ENCODE results near the gene SPATA32. TPM values are rescaled to one million over a fixed set of nuclear protein-coding genes. Genes with fewer than 3 reads are reported as not detected.

Gene SPATA32
- total RNA-seq, 1 donor = not detected

- no peak overlapping the region for H3K4me3 ChIP-seq (ENCODE audit: low read depth, low read length)
- DNase-seq (ENCODE audit: low read depth) = peak; percentile 95
- no peak for TF ChIP-seq CTCF (IDR thresholded peaks at IDR 0.05; ENCODE audit: insufficient read depth, low read length)
Measured at GRCh38 chr17:45277992-45278391, 16.1 kb upstream of the SPATA32 start.

DNA sequence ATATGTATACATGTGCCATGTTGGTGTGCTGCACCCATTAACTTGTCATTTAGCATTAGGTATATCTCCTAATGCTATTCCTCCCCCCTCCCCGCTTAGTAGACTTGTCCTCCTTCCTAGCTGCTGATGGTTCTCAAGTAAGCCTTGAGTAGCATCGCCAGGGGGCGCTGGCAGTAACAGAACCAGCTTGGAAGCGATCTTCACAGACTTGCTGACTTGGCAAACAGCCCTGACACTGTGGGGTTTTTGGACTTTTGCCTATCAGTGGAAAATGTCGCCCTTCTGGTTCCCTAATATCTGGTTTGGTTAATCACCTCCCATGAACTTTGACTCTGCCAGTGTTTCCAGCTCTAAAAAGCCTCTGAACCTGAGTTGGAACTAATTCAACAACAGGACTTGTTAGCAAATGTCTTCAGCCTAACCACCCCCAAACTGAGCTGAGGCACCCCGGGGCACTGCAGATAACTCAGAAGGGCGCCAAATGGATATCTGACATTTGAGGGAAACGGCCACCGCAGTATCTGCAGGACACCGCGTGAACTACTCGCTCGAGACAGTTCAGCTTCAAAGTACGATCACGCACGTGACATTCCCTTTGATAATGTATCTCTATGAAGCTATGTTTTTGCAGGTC lies 15.4 kb upstream of the SPATA32 start:
- peak; percentile 86 for TF ChIP-seq CTCF (IDR thresholded peaks at IDR 0.05; ENCODE audit: insufficient read depth, low read length)
- no peak overlapping the region for H3K4me3 ChIP-seq (ENCODE audit: low read depth, low read length)
- DNase-seq (ENCODE audit: low read depth) = peak; percentile 94

GRCh38 chr17:45276031-45276430 lies 14.1 kb upstream of the SPATA32 start:
- no peak for TF ChIP-seq CTCF (IDR thresholded peaks at IDR 0.05; ENCODE audit: insufficient read depth, low read length)
- DNase-seq (ENCODE audit: low read depth) = no peak
- H3K4me3 ChIP-seq (ENCODE audit: low read depth, low read length) = no peak overlapping the region

DNA sequence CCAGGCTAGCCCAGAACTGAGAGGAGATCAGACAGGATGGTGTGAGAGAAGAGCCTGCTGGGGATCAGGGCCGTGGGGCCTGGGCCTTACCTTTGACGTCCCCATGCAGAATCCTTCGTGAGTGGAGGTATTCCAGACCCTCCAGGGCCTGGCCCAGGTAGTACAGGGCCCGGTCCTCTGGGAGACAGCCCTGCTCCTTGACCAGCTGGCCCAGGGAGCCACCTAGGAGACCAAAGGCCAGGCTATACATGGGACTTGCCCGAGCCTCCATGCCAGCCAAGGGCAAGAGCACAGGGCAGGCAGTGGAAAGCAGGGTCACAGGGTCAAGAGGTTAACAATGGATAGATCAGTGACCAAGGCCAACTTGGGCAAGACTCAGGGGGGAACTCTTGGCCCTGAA lies 12.1 kb upstream of the SPATA32 start:
- no peak for DNase-seq (ENCODE audit: low read depth)
- no peak for TF ChIP-seq CTCF (IDR thresholded peaks at IDR 0.05; ENCODE audit: insufficient read depth, low read length)
- H3K4me3 ChIP-seq (ENCODE audit: low read depth, low read length) = no peak overlapping the region

- TF ChIP-seq CTCF (IDR thresholded peaks at IDR 0.05; ENCODE audit: insufficient read depth, low read length) = peak; percentile 3
- H3K4me3 ChIP-seq (ENCODE audit: low read depth, low read length) = no peak overlapping the region
- peak; percentile 25 for DNase-seq (ENCODE audit: low read depth)
Measured at GRCh38 chr17:45273551-45273957, 11.7 kb upstream of the SPATA32 start.

DNA sequence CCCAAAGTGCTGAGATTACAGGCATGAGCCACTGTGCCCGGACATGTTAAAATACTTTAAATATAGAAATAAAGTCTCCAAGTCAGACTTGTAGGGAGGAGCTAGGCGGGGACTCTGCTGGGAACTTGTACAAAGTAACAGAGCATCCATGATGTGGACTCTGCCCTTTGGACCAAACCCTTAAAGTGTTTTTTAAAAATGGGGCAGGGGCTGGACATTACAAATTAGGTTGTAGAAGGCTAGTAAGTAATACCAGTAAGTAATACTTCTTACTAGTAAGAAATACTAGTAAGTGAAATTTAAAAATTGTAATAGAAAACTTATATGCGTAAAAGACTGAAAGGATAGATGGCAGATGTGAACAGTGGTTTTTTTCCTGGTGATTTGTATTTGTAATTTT lies 9.7 kb upstream of the SPATA32 start:
- no peak overlapping the region for H3K4me3 ChIP-seq (ENCODE audit: low read depth, low read length)
- TF ChIP-seq CTCF (IDR thresholded peaks at IDR 0.05; ENCODE audit: insufficient read depth, low read length) = no peak
- DNase-seq (ENCODE audit: low read depth) = no peak
